Activated naive CD8-positive, alpha-beta T cell treated with anti-CD3 and anti-CD28 coated beads, Interleukin-2, amount 50 U/mL, for 16 hours (primary cell): ENCODE data around the gene C4orf36.

Experiments
- DNase-seq: peaks from one replicate; pipeline ENCODE4 v3.0.0-alpha.2; 2020; ENCODE audit warnings: low read depth, low spot score

The C4orf36 gene

DNA sequence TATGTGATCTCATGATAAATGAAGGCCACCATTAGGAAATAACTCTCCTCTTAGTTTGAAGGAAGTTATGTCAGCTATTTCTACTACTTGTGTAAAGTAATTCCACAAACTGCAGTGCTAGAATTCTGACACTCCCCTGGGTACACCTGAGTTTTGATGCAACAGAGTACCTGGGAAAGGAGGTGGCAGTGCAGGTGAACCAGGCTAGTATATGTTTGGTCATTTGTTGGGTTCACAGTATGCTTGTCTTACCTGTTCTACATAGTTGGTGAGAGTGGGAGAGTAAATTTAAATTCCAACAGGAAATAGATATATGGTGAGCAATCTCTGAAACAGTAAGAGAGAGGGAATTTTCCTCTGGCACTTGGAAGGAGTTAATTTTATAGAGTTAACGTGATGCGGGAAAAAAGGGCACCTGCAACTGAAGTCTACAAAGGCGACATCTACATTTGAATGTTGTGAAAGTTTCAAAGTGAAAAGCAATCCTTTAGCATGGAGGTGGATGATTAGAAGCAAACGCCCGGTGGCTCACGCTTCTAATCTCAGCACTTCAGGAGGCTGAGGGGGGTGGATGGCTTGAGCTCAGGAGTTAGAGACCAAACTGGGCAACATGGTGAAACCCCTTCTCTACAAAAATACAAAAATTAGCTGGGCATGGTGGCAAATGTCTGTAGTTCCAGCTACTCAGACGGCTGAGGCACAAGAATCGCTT is 34.7 kb downstream of the C4orf36 start:
- no peak for DNase-seq

DNA sequence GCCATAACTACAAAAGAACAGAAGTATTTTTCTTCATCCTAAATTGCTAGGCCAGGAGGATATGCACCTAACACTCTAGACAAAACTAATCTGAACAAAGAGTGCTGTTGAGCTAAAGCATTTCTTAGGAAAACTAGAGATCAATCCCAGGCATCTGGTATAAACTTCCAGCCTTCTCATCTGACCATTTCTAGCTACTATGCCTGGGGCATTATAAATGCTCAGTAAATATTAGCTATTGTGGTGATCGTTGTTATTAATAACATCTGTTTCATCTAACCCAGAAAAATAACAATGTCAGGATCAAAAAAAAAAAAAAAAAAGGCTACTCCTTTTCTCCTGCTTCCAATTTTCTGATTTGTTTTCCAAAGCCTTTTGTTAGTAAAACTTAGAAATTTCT is 35.3 kb downstream of the C4orf36 start:
- no peak for DNase-seq

DNA sequence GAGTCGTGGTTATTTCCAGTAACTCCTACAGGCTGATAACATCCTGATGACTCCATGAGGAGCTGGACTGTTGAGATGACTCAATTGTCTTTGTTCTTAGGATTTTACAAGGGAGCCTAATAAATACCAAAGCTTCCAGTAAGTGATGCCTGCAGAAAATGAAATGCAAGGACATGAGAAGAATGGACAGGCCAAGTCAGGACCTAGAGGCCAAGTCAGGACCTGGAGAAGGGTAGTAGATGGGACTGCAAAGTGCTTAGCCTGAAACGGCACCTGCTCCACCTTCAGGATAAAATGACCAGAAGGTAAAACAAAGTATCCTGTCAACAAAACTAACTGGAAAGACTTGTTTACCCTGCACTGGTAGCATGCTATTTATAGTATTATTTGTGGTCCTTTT is 36.6 kb downstream of the C4orf36 start:
- DNase-seq = no peak

DNA sequence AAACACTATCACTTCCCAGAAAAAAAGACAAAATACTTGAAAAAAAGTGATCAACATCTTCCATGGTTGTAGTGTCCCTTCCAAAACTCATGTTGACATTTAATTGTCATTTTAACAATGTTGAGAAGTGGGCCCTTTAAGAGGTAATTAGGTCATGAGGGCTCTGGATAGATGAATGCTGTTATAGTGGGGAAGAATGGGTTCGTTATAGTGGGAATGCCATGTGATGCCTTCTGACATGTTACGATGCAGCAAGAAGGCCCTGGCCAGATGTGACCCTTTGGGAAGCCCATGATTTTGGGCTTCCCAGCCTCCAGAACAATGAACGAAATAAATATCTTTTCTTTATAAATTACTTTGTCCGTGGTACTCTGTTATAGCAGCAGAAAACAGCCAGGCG is 39.0 kb downstream of the C4orf36 start:
- DNase-seq = no peak

DNA sequence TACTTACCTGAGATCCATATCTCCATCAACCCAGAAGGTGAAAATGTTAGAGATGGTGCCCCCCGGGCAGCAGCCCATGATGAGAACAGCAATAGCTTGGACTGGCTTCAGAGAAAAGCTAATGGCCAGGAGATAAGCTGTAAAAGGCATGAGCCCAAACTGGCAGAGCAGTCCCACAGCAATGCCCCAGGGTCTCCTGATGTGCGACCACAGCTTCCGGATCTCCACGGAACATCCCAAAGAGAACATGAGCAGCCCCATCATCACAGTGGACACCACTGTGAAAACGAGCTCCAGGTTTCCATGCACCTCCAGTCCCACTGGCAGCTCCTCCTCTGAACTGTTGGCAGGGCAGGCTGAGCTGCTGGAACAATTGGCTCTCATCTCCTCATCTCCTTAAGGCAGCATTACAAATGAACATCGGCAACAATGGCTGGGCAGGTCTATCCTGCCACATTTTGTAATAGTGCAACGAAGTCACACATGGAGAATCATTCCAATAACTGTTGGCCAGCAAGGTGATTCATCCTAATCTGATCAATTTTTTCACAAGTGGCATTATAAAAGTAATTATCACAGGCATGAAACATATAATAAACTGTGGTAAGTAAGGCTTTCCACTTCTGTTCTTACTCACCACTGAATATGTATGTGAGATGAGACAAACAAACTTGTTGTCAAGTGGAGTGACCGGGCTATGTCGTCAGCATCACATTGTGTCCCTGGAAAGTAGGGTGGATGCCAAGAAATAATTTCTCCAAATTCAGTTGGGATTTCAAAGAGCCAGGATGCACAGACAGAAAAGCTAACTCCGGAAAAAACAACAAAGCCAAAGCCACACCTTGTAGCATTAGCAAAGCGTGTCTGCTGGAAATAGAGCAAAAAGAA is 43.2 kb downstream of the C4orf36 start, which contains the start of gene SLC10A6:
SLC10A6 (minus strand) TSS at position 653 of the 888 bp plus-strand sequence; CDS start at position 384, 269 bp downstream.
- no peak for DNase-seq

DNA sequence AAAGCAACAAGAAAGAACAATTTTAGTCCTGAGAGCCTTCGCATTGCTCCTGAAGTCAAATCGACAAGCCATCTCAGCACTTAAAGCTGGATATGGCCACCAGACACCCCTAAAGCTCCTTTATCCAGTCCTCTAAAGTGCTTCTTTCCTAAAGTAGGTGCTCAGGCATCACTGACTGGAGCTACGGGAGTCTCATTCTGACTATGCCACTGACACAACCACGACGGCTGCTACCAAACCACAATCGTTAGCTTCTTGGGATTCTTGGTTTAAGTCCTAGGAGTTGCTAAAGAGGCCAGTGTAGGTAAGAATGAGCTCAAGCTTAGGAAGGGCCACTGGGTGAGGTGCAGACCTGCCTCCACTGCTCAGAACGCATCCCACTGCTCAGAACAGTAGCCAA is 44.1 kb downstream of the C4orf36 start:
- no peak for DNase-seq

DNA sequence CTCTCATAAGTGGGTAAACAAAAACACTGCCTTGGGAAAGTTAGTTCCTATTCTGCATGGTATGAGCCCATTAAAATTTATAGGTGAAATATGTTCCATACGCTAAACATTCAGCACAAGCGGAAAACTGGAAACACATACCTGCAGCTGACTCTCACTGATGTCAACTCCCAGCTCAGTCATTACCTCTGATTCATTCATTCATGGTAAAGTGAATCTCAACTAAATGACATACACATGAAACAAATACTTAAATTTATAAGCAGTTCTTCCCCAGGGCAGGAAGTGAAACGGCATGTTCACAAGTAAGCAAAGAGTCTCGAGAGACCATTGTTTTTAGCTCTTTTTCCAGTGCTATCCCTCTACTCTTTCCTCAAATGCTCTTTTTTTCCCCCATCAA is 44.7 kb downstream of the C4orf36 start:
- no peak for DNase-seq

DNA sequence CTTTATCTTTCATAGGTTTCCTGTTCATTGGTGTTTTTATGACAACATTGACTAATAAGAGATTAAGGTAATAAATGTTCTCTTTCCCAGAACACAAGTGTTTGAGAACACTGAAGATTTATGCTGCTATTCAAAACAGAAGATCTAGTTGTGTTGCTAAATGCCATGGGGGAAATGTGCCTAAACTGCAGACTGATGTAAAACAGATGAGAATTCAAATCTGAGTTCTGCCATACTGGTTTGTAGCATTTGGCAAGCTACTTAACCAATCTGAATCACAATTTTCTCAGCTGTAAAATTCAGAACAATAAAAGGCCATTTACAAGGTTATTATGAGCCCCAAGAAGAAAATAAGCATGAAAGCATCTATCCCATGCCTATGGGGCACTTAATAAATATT is 45.3 kb downstream of the C4orf36 start:
- no peak for DNase-seq

DNA sequence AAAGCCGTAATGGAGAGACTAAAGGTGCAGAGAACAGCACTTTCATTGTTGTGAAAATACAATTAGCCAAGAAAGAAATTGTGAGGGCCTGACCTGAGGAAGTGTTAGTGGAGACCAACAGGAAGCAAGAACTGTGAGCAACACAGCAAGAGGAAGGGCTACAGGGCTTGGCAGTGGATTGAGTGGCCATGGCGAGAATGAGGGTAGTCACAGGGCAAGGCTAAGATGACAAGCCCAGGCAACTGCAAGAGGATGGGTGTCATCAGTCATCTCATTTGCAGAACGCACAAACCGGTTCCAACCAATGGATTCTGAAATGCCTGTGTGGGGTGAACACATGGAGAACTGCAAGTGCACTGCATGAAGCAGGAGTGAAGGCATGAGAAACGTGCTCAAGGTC is 46.6 kb downstream of the C4orf36 start:
- no peak for DNase-seq

DNA sequence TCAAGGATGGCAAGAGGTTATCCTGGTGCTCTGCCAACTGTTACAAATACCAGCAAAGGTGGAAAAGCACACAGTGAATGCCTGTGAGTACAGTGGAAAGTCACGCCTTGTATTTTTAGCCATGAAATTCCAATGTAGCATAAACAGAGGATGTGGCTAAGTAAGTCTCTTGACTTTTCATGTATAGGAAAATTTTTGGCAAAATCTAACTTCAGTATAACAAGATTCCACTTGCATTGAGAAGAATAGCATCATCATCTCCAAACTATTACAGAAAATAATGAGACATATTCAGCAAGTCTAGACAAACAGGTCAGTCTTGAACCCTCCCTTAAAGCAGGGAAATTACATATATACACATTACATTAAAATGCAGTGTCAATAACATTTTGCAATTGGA is 50.9 kb downstream of the C4orf36 start:
- DNase-seq = no peak

DNA sequence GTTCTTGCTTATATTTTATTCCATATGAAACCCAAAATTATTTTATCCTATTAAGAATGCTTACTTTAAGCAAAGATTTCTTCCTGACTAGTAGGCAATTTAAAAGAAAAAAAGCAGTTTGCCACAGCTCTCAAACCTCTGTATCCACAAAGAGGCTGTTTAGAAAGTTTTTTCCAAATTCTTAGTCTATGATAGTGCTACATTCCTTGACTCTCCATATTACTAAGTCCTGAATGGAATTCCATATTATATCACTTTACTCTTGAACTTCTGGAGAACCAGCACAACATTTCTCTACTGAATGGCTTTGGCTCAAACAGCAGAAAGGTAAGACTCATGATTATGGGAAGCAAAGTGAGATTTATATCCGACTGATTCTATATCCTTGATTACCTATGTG is 51.4 kb downstream of the C4orf36 start:
- DNase-seq = no peak

DNA sequence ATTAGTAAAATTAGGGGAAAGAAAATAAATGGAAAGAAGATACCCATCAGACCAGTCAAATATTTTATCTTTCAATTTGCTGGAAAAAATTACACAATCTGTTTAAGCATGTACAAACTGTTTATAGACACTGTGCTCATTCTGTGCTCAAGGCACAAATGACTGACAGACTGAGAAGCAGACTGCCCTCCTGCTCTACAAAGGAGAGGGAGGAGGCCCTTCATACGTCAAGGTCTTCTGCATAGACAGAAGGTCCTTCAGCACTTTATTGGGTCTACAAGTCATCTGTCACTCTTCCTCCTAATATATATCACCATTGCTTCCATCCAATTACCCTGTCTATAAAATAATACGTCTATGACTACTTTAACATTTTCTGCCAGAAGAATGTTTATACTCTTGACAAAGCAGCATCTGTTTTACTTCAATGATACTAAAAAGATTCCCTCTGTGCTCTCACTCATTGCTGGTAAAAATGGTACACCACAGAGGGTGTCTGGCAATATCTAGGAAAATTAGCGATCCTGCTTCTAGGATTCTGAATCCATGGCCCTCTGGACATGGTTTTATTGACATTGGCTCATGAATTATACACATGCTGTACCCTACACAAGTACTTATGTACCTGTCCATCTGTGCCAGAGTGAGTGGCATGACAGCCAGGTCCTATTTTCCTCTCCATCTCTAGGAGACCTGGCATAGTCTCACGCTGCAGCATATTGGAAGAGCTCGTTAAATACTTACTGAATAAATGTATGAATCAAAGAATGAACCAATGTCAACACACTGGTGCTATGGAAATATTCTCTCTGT is 54.3 kb downstream of the C4orf36 start:
- DNase-seq = no peak

DNA sequence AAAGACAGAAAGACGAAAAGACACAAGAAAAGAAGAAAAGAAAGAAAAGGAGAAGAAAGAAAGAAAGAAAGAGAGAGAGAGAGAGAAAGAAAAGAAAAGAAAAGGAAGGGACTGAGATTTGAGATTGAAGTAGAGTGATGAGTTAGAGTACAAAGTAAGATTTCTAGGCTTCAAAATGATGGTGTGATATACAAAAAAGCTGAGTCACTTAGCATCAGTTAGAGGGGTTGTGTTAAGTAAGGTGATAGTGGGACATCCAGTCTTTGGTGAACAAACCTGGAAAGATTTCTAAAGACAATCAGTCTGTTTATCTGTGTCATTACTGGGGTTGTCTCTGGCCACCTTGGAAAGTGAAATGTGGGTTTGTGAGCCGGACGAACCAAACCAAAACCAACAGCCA is 56.5 kb downstream of the C4orf36 start:
- no peak for DNase-seq

DNA sequence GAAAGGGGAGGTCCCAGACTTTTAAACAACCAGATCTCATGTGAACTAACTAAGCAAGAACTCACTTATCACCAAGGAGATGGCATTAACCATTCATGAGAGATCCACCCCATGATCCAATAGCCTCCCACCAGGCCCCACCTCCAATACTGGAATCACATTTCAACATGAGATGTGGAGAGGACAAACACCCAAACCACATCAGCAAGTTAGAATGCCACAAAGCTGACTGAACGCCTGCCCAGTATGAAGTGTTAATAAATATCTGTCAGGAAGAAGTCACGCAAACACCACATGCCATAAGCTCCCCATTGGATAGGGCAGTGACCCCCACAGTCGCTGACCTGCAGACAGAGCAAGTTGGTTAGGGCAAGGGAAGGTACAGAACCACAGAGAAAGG is 57.3 kb downstream of the C4orf36 start:
- no peak for DNase-seq

DNA sequence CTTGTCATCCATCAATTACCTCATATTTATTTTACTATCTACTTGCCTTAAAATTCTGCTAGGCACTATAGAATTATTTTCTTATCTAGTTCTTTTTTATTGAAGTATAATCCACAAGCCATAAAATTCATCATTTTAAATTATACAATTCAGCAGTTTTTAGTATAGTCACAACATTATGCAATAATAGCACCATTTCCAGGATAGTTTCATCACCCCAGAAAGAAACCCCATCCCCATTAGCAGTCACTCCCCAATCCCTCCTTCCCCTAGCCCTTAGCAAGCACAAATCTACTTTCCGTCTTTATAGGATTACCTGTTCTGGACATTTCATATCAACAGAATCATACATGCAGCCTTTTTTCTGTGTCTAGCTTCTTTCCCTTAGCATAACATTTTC is 58.6 kb downstream of the C4orf36 start:
- DNase-seq = no peak

DNA sequence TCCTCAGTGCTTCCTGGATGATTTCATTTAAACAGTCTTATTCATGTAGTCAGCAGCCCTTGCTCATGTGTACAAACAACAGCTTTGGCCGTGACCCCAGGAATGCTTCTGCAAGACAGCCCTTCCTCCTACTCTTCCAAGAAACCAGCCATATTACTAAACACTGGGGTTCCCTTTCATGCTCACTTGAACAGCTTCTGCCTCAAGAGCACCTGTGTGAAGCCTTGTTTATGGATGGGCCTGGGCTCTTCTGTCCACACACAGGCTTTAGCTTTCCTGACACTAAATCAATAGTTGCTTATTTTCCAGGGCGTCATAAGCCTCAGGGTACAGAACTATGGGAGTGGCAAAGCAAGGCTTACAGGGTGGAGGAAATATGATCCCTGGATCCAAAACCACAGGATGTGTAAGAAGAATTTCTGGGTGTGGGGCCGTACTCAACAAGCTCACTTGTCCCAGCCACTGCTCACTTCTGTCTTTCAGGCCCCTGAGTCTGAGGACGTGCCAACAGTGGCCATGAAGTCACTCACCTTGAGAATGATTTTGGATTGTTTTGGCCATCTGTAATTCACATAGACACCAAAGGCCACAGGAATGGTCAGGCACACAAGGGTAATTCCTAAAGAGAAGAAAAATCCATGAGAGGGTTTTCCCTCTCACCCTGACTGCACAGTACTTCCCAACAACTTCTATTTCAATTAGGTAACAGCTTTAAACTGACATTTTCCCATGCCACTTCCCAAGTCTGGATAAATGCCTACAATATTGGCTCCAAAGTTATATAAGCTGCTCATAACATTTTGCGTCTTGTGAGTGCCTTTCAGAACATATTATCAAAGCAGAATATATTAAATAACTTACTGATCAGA is 60.7 kb downstream of the C4orf36 start:
- DNase-seq = no peak
